Measurements from ENCODE around the gene FAM177B.

The FAM177B gene

GRCh38 chr1:222791006-222791710 lies 54.2 kb downstream of the FAM177B start:
- ChIA-PET POLR2A (no interaction called here), CTCF (interaction anchor here (0.9 to 4.4 kb wide), 9 partner anchors 286 to 342 kb away, joined by 3 to 115 read pairs (median 3); no protein-coding TSS in a partner anchor)
- no peak for DNase-seq (ENCODE audit: low read depth, low spot score)
- no peak for TF ChIP-seq CTCF (IDR thresholded peaks at IDR 0.05; ENCODE audit: insufficient read depth, low read length, missing control alignments)
- H3K4me3 ChIP-seq (ENCODE audit: low read depth, low read length): no peak overlapping the region

- CTCF ChIA-PET: interaction anchor here (0.7 to 4.4 kb wide), 18 partner anchors 8 to 891 kb away, joined by 3 to 115 read pairs (median 4); no protein-coding TSS in a partner anchor
- H3K4me3 ChIP-seq (ENCODE audit: low read depth, low read length): no peak overlapping the region
- TF ChIP-seq CTCF (IDR thresholded peaks at IDR 0.05; ENCODE audit: insufficient read depth, low read length, missing control alignments): peak; percentile 20
- POLR2A ChIA-PET: no interaction called here
- no peak for DNase-seq (ENCODE audit: low read depth, low spot score)
Measured at GRCh38 chr1:222792744-222793143, 55.7 kb downstream of the FAM177B start.

DNA sequence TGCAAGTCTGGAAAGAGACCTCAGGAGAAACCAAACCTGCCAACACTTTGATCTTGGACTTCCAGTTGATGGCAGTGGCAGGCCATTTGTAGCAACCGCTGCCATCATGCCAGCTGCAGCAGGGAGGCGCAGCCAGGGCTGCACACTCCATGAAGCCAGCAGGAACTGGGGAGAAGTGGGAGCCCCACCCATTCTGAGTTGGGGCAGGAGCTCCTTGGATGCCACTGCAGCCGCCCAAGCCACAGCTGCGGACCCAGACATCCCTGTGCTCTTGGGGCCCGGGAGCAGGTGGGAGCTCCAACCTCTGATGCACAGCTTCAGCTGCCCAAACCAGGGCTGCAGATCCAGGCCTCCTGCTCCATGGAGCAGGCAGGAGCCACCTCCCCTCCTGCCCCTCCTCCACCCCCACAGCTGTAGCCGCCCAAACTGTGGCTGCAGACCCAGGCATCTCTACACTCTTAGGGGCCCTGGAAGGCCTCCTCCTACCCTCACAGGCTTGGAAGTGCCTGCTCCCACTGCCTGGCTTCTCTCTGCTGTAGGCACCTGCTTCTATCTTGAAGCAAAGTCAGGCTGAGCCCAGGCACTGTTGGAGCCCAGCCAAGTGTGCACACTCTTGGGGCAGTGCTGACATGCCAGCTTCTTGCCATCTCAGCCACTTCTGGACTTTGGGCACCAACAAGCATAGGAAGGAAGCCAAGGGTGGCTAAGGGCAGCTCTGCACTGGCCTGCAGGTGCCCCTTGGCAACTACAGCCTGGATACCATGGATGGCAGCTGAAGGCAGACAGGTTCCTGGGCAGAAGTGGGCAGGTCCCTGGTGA lies 57.9 kb downstream of the FAM177B start:
- ChIA-PET CTCF (interaction anchor here (0.6 to 4.4 kb wide), 8 partner anchors 9 to 890 kb away, joined by 3 to 53 read pairs (median 6); no protein-coding TSS in a partner anchor), POLR2A (no interaction called here)

DNA sequence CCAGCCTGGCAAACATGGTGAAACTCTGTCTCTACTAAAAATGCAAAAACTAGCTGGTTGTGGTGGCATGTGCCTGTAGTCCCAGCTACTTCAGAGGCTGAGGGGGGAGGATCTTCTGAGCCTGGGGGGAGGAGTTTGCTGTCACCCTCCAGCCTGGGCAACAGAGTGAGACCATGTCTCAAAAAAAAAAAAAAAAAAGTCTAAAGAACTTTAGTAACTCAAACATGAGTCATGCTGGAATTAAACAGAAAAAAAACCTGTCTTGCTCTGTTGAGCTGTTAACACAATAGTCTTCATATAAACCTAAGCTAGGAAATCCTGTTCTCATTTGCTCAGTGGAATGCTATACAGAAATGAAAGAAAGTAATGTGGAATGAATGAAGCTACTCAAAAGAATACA lies 61.1 kb downstream of the FAM177B start:
- no peak for TF ChIP-seq CTCF (IDR thresholded peaks at IDR 0.05; ENCODE audit: insufficient read depth, low read length, missing control alignments)
- DNase-seq (ENCODE audit: low read depth, low spot score): no peak
- ChIA-PET POLR2A (interaction anchor here (0.6 kb wide), 1 partner anchor 17 kb away, joined by 4 read pairs; no protein-coding TSS in a partner anchor), CTCF (interaction anchor here (0.6 to 2.5 kb wide), 12 partner anchors 10 to 332 kb away, joined by 3 to 14 read pairs (median 4); no protein-coding TSS in a partner anchor)
- no peak overlapping the region for H3K4me3 ChIP-seq (ENCODE audit: low read depth, low read length)

More for the DNA sequence above, 57.9 kb downstream of the FAM177B start:
- no peak for TF ChIP-seq CTCF (IDR thresholded peaks at IDR 0.05; ENCODE audit: insufficient read depth, low read length, missing control alignments)
- DNase-seq (ENCODE audit: low read depth, low spot score): no peak
- H3K4me3 ChIP-seq (ENCODE audit: low read depth, low read length): no peak overlapping the region

GRCh38 chr1:222798975-222799374 lies 62.0 kb downstream of the FAM177B start:
- CTCF ChIA-PET: interaction anchor here (0.8 to 2.5 kb wide), 11 partner anchors 11 to 334 kb away, joined by 3 to 14 read pairs (median 4); no protein-coding TSS in a partner anchor
- no peak for DNase-seq (ENCODE audit: low read depth, low spot score)
- no peak for TF ChIP-seq CTCF (IDR thresholded peaks at IDR 0.05; ENCODE audit: insufficient read depth, low read length, missing control alignments)
- no peak overlapping the region for H3K4me3 ChIP-seq (ENCODE audit: low read depth, low read length)
- POLR2A ChIA-PET: no interaction called here
